ENCODE data around the gene KCMF1.

DNA sequence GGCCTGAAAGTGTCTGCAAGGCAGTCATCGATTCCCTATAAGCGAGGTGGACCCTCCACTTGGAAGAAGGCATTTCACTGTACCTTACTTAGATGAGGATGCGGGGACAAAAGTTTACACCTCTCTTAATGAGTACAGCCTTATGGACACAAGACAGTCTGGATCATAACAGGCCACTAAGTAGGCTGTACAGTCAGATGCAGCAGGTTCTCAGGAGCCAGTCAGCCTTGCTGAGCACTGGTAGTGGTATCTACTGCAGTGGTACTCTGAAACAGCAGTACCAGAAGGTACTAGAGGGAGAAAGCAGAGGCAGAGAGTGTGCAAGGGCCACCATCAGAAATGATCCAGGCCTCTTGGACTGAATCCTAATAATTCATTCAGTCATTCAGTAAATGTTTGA is 77.6 kb downstream of the KCMF1 start:
- TF ChIP-seq POLR2A (IDR thresholded peaks at IDR 0.05), result no peak
- TF ChIP-seq, protein P1, sequence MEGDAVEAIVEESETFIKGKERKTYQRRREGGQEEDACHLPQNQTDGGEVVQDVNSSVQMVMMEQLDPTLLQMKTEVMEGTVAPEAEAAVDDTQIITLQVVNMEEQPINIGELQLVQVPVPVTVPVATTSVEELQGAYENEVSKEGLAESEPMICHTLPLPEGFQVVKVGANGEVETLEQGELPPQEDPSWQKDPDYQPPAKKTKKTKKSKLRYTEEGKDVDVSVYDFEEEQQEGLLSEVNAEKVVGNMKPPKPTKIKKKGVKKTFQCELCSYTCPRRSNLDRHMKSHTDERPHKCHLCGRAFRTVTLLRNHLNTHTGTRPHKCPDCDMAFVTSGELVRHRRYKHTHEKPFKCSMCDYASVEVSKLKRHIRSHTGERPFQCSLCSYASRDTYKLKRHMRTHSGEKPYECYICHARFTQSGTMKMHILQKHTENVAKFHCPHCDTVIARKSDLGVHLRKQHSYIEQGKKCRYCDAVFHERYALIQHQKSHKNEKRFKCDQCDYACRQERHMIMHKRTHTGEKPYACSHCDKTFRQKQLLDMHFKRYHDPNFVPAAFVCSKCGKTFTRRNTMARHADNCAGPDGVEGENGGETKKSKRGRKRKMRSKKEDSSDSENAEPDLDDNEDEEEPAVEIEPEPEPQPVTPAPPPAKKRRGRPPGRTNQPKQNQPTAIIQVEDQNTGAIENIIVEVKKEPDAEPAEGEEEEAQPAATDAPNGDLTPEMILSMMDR (IDR thresholded peaks at IDR 0.05), result no peak

Measured in adrenal gland (tissue), 5 donors.